GM12872 (cell line): ENCODE measurements around the gene SELP.

ENCODE experiments used
- CTCF ChIP-seq: IDR thresholded peaks from 3 replicates; pipeline ENCODE4 v1.5.1; 2011; ENCODE audit warnings: low read depth, mild to moderate bottlenecking, low read length, moderate library complexity; ENCODE audit not compliant: insufficient read depth

Gene SELP

DNA sequence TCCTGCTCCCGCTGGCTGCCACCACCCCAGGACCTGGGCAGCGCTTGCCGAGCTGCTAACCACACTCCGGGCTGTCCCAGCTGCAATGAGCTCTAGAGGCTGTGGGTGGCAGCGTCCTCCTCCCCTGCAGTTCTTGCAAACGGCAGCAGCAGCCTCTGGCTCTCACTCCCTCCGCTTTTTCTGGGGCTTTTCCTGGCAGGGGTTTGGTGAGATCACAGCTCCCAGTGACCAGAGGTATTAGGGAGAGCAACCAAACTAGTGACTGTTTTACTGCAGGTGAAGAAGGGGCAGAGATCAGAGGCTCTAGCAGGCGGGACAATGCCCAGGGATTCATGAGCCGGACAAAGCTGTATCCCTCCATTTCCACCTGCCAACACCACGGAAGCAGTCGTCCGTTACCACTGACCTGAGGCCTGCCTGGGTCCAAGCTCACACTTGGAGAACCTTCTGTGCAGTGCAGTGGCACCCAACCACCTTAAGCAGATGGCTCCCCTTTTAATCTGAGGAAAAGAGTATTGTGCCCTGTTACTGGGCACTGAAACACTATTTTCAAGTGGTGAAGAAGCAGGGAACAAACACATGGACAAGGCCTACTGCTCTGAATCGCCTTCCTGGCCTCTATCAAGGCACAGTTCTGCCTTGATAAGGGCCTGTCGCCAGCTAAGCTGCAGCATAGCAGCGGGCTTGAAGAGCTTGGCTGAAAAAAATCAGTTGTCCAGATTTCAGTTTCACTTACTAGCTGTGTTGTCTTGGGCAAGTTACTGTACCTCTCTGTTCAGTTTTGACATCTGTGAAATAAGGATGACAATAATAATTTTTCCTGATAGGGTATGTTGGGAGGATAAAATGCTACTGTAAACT, 43.3 kb downstream of the SELP start, which contains the start of gene F5:
Gene F5 (minus strand): TSS at position 87 of the 861 bp plus-strand sequence. CDS start 95 bp downstream, outside the sequence.
- TF ChIP-seq CTCF, result peak; percentile 80

- TF ChIP-seq CTCF, result no peak
Measured at GRCh38 chr1:169586067-169586394, 43.9 kb downstream of the SELP start.

- no peak for TF ChIP-seq CTCF
Measured at GRCh38 chr1:169585181-169585580, 44.7 kb downstream of the SELP start.

- TF ChIP-seq CTCF, result no peak
Measured at GRCh38 chr1:169584483-169585144, 45.3 kb downstream of the SELP start.

GRCh38 chr1:169577981-169578738, 51.8 kb downstream of the SELP start:
- no peak for TF ChIP-seq CTCF

DNA sequence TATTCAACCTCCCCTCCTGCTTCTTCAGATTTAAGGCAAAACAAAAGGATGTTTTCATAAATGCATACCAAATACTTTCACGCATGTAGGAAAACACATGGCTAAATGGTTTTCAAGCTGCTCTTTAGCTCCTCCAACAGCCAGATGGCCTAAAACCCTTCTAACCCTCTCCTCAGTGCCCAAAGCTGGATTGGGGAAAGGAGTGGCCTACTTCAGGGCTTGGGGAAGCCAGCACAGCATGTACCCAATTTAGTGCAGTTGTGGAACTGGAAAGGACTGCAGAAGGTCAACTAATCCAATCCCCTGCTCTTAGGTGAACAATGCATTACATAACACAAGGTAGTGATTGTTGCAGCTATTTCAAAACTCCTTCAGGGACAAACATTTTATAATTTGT, 53.0 kb downstream of the SELP start:
- TF ChIP-seq CTCF, result no peak
